CD14-positive monocyte (primary cell): ENCODE measurements around the gene OR8A1. TPM values are rescaled to one million over a fixed set of nuclear protein-coding genes. Genes with fewer than 3 reads are reported as not detected.

ENCODE experiments used
- DNase-seq, 3 donors: peaks; one replicate each; pipeline ENCODE4 v3.0.0-alpha.2; 2011 to 2022
- H2AFZ ChIP-seq: 2 replicates; pipeline ENCODE4 v1.6.0; 2012; ENCODE audit warnings: mild to moderate bottlenecking, low read depth, low read length, inconsistent platforms; ENCODE audit not compliant: insufficient read depth, poor library complexity, severe bottlenecking
- H3K27ac ChIP-seq, 2 donors: 1 replicate in 1 of 2; 2 replicates in 1 of 2; pipeline ENCODE4 v1.5.1; 2012 to 2013; ENCODE audit warnings: low read length in 2 of 2, control low read depth in 1 of 2, inconsistent platforms in 1 of 2, low read depth in 1 of 2, mild to moderate bottlenecking in 1 of 2
- H3K27me3 ChIP-seq, 2 donors: one replicate each; pipeline versions ENCODE4 v1.6.0 to v1.6.1; 2011 to 2013; ENCODE audit warnings: low read length in 2 of 2; ENCODE audit not compliant: control insufficient read depth in 2 of 2, insufficient read depth in 2 of 2
- H3K36me3 ChIP-seq, 2 donors: replicated peaks in 1 of 2; 1 replicate in 1 of 2; 2 replicates in 1 of 2; pipeline versions ENCODE4 v1.5.1 to v1.6.1; 2012 to 2013; ENCODE audit warnings: low read length in 2 of 2, control low read depth in 1 of 2, inconsistent platforms in 1 of 2, mild to moderate bottlenecking in 1 of 2; ENCODE audit not compliant: insufficient read depth in 2 of 2, control insufficient read depth in 1 of 2
- H3K4me1 ChIP-seq, 2 donors: 1 replicate in 1 of 2; 2 replicates in 1 of 2; pipeline versions ENCODE4 v1.5.1 to v1.6.1; 2012 to 2013; ENCODE audit warnings: low read length in 2 of 2, control low read depth in 1 of 2, inconsistent platforms in 1 of 2, mild to moderate bottlenecking in 1 of 2, moderate library complexity in 1 of 2; ENCODE audit not compliant: insufficient read depth in 2 of 2, control insufficient read depth in 1 of 2
- H3K4me2 ChIP-seq: replicated peaks from 2 replicates; pipeline ENCODE3; 2012; ENCODE audit warnings: low read length, moderate library complexity, mild to moderate bottlenecking; ENCODE audit not compliant: poor library complexity, severe bottlenecking; ENCODE audit errors: extremely low read depth
- H3K4me3 ChIP-seq, 3 experiments: fragments of 200-600 bp in 1 of 3; sonication (generic) in 1 of 3; replicated peaks in 1 of 3; 1 replicate in 2 of 3; 2 replicates in 1 of 3; pipeline ENCODE4 v1.5.1; 2011 to 2013; ENCODE audit warnings: low read length in 3 of 3, mild to moderate bottlenecking in 3 of 3, control low read depth in 2 of 3, low read depth in 2 of 3, inconsistent platforms in 1 of 3, moderate library complexity in 1 of 3
- H3K79me2 ChIP-seq: 2 replicates; pipeline ENCODE4 v1.6.0; 2012; ENCODE audit warnings: mild to moderate bottlenecking, control low read depth, inconsistent platforms, low read length, moderate library complexity; ENCODE audit not compliant: insufficient read depth
- H3K9ac ChIP-seq: 2 replicates; pipeline ENCODE4 v1.6.0; 2017; ENCODE audit warnings: low read length, mild to moderate bottlenecking; ENCODE audit not compliant: insufficient read depth, poor library complexity, severe bottlenecking
- H3K9me3 ChIP-seq, 2 donors: replicated peaks in 1 of 2; 1 replicate in 1 of 2; 2 replicates in 1 of 2; pipeline versions ENCODE4 v1.5.1 to v1.6.1; 2012 to 2013; ENCODE audit warnings: low read length in 2 of 2, control low read depth in 1 of 2; ENCODE audit not compliant: control insufficient read depth in 1 of 2, insufficient read depth in 1 of 2
- H4K20me1 ChIP-seq: 2 replicates; pipeline ENCODE4 v1.6.0; 2012; ENCODE audit warnings: mild to moderate bottlenecking, low read length, control low read depth, moderate library complexity; ENCODE audit not compliant: insufficient read depth
- H3K27ac Mint-ChIP-seq, 7 donors: one replicate each; pipeline ENCODE4 v1.8.0; 2020; ENCODE audit warnings: mild to moderate bottlenecking in 7 of 7, mixed read lengths in 7 of 7, moderate library complexity in 6 of 7, inconsistent platforms in 2 of 7
- H3K27me3 Mint-ChIP-seq, 3 donors: one replicate each; pipeline ENCODE4 v1.8.0; 2021 to 2022; ENCODE audit warnings: low read depth in 3 of 3, mild to moderate bottlenecking in 3 of 3, mixed read lengths in 3 of 3, moderate library complexity in 3 of 3, inconsistent platforms in 1 of 3
- H3K36me3 Mint-ChIP-seq, 2 donors: one replicate each; pipeline ENCODE4 v1.8.0; 2020; ENCODE audit warnings: mixed read lengths in 2 of 2, inconsistent platforms in 1 of 2, mild to moderate bottlenecking in 1 of 2
- H3K4me1 Mint-ChIP-seq: one replicate; pipeline ENCODE4 v1.8.0; 2020; ENCODE audit warnings: mild to moderate bottlenecking, mixed read lengths
- H3K4me3 Mint-ChIP-seq, 2 donors: one replicate each; pipeline ENCODE4 v1.8.0; 2020; ENCODE audit warnings: mild to moderate bottlenecking in 2 of 2, mixed read lengths in 2 of 2, moderate library complexity in 1 of 2
- H3K9me3 Mint-ChIP-seq, 7 donors: one replicate each; pipeline ENCODE4 v1.8.0; 2020 to 2022; ENCODE audit warnings: mixed read lengths in 7 of 7, mild to moderate bottlenecking in 6 of 7, moderate library complexity in 6 of 7, inconsistent platforms in 2 of 7
- CTCF ChIP-seq: fragments of 200-600 bp; IDR thresholded peaks from one replicate; pipeline ENCODE4 v1.8.0; 2022; ENCODE audit warnings: antibody characterized with exemption, mild to moderate bottlenecking
- WGBS: methylation state at CpG from one replicate; pipeline ENCODE4 v1.1.5; 2013; ENCODE audit warnings: missing lambda C conversion rate; ENCODE audit not compliant: insufficient coverage; 5-methylcytosine and 5-hydroxymethylcytosine counted together
- intact Hi-C, 2 donors: fragments of 100-400 bp; cut with micrococcal nuclease; formaldehyde crosslinking; loops; one replicate each; pipeline versions ENCODE4 v1.15.0 to v1.15.1; 2023
- polyA plus RNA-seq, 3 donors: library from polyadenylated mRNA; depleted of rRNA in 1 of 3; unstranded in 2 of 3; stranded (reverse) in 1 of 3; fragments of 300-500 nt in 2 of 3; fragments of >200 nt in 1 of 3; fragmentation: Illumina TruSeq in 2 of 3; gene quantifications; 1 replicate in 2 of 3; 2 replicates in 1 of 3; pipeline ENCODE4 v1.2.3, GENCODE V29; 2012 to 2021

OR8A1 gene
- polyA plus RNA-seq, 3 donors: not detected

GRCh38 chr11:124543145-124543544 lies 26.7 kb upstream of the OR8A1 start:
- intact Hi-C loops: no loop called here
- H3K79me2 ChIP-seq: no peaks in the 10 kb centered on the region
- H3K9ac ChIP-seq: no peak overlapping the region
- H3K36me3 Mint-ChIP-seq: no peaks in the 10 kb centered on the region
- H3K27ac Mint-ChIP-seq: peak overlapping the region in 1 of 7 donors; percentile 15
- H3K27ac ChIP-seq: no peak overlapping the region
- no peak overlapping the region for H3K4me3 ChIP-seq
- peaks cover 0 to 2% (median 0%) of the 10 kb centered on the region in 7 donors for H3K9me3 Mint-ChIP-seq
- H2AFZ ChIP-seq: no peak overlapping the region
- H3K9me3 ChIP-seq: no peaks in the 10 kb centered on the region
- no peak overlapping the region for H3K4me2 ChIP-seq
- no peaks in the 10 kb centered on the region for H3K36me3 ChIP-seq
- H3K27me3 ChIP-seq: no peaks in the 10 kb centered on the region
- TF ChIP-seq CTCF: no peak
- no peaks in the 10 kb centered on the region for H4K20me1 ChIP-seq
- no peak overlapping the region for H3K4me3 Mint-ChIP-seq
- WGBS: 58% methylated on average over 5 of the region's 6 CpGs
- H3K4me1 ChIP-seq: no peaks in the 10 kb centered on the region
- H3K27me3 Mint-ChIP-seq: peaks cover 0 to 3% (median 1%) of the 10 kb centered on the region in 3 donors
- H3K4me1 Mint-ChIP-seq: no peaks in the 10 kb centered on the region
- DNase-seq: peak in 1 of 3 donors; percentile 31

- Histone ChIP-seq H2AFZ (no peak within 1 kb of the TSS), H3K36me3 (no peaks in the 10 kb centered on the region), H4K20me1 (no peaks in the 10 kb centered on the region), H3K9me3 (no peaks in the 10 kb centered on the region), H3K27ac (no peak within 1 kb of the TSS), H3K4me1 (no peaks in the 10 kb centered on the region), H3K79me2 (no peaks in the 10 kb centered on the region), H3K27me3 (no peaks in the 10 kb centered on the region), H3K9ac (no peak within 1 kb of the TSS), H3K4me3 (no peak within 1 kb of the TSS), H3K4me2 (no peak within 1 kb of the TSS)
- intact Hi-C loops: no loop called here
- H3K27ac Mint-ChIP-seq: peak within 1 kb of the TSS in 1 of 7 donors; percentile 15
- WGBS: no CpG with 5 or more reads among the region's 5 CpGs
- peaks cover 0 to 2% (median 0%) of the 10 kb centered on the region in 7 donors for H3K9me3 Mint-ChIP-seq
- H3K27me3 Mint-ChIP-seq: peaks cover 0 to 3% (median 1%) of the 10 kb centered on the region in 3 donors
- no peak for TF ChIP-seq CTCF
- H3K36me3 Mint-ChIP-seq: no peaks in the 10 kb centered on the region
- DNase-seq: no peak
- H3K4me3 Mint-ChIP-seq: no peak within 1 kb of the TSS
- no peaks in the 10 kb centered on the region for H3K4me1 Mint-ChIP-seq
Observed at GRCh38 chr11:124543554-124543953, 26.2 kb upstream of the OR8A1 start, which contains the start of gene OR8B12. Gene OR8B12, minus strand, starts transcription at chr11:124543654. Its CDS starts 0 bp downstream, at chr11:124543654.
